Mesendoderm (in vitro differentiated cells): ENCODE results near the gene HEXIM1. TPM values are rescaled to one million over a fixed set of nuclear protein-coding genes. Genes with fewer than 3 reads are reported as not detected.

Experiments used
- DNase-seq: peaks from one replicate; pipeline ENCODE4 v3.0.0; 2013
- H2AK5ac ChIP-seq: 2 replicates; pipeline ENCODE4 v1.6.1; 2013; ENCODE audit warnings: low read length, inconsistent platforms
- H2BK120ac ChIP-seq: 2 replicates; pipeline ENCODE4 v1.6.1; 2013; ENCODE audit warnings: low read depth, mild to moderate bottlenecking, low read length, moderate library complexity, mixed read lengths
- H2BK15ac ChIP-seq: replicated peaks from 2 replicates; pipeline ENCODE4 v1.6.1; 2013; ENCODE audit warnings: low read depth, mild to moderate bottlenecking, moderate library complexity
- H2BK5ac ChIP-seq: 2 replicates; pipeline ENCODE4 v1.6.1; 2013; ENCODE audit warnings: low read length, inconsistent platforms
- H3K18ac ChIP-seq: 2 replicates; pipeline ENCODE4 v1.6.1; 2013; ENCODE audit warnings: mild to moderate bottlenecking, low read length, mixed read lengths
- H3K23ac ChIP-seq: one replicate; pipeline ENCODE4 v1.6.1; 2013; ENCODE audit warnings: low read length
- H3K27ac ChIP-seq: 2 replicates; pipeline ENCODE4 v1.5.1; 2013; ENCODE audit warnings: low read depth, mild to moderate bottlenecking, inconsistent platforms, low read length, moderate library complexity
- H3K27me3 ChIP-seq: 2 replicates; pipeline ENCODE4 v1.6.1; 2013; ENCODE audit warnings: low read length, control low read depth, mild to moderate bottlenecking, inconsistent platforms; ENCODE audit not compliant: insufficient read depth, poor library complexity
- H3K36me3 ChIP-seq: 2 replicates; pipeline ENCODE4 v1.6.1; 2013; ENCODE audit warnings: low read length, inconsistent platforms; ENCODE audit not compliant: control insufficient read depth, insufficient read depth
- H3K4ac ChIP-seq: one replicate; pipeline ENCODE4 v1.6.1; 2013; ENCODE audit warnings: low read depth, mild to moderate bottlenecking, low read length, moderate library complexity
- H3K4me1 ChIP-seq: 2 replicates; pipeline ENCODE4 v1.6.1; 2013; ENCODE audit warnings: low read depth, low read length, inconsistent platforms; ENCODE audit not compliant: control insufficient read depth
- H3K4me2 ChIP-seq: 2 replicates; pipeline ENCODE4 v1.6.1; 2013; ENCODE audit warnings: low read length
- H3K4me3 ChIP-seq: 2 replicates; pipeline ENCODE4 v1.5.1; 2013; ENCODE audit warnings: mild to moderate bottlenecking, low read length
- H3K56ac ChIP-seq: one replicate; pipeline ENCODE4 v1.6.1; 2013; ENCODE audit warnings: low read length
- H3K79me1 ChIP-seq: 2 replicates; pipeline ENCODE4 v1.6.1; 2013; ENCODE audit warnings: low read length, inconsistent platforms
- H3K79me2 ChIP-seq: 2 replicates; pipeline ENCODE4 v1.6.1; 2013; ENCODE audit warnings: mild to moderate bottlenecking, low read length; ENCODE audit not compliant: control insufficient read depth, insufficient read depth
- H3K9ac ChIP-seq: 2 replicates; pipeline ENCODE4 v1.6.1; 2013; ENCODE audit warnings: low read length, inconsistent platforms
- H4K5ac ChIP-seq: one replicate; pipeline ENCODE4 v1.6.1; 2013; ENCODE audit warnings: low read length
- H4K8ac ChIP-seq: one replicate; pipeline ENCODE4 v1.6.1; 2013; ENCODE audit warnings: low read depth, mild to moderate bottlenecking, control low read depth, low read length, moderate library complexity
- WGBS: extraction: QIAGEN DNeasy Blood & Tissue Kit; methylation state at CpG from one replicate; pipeline ENCODE4 v1.1.7; 2013; ENCODE audit warnings: low lambda C conversion rate, missing lambda C conversion rate; ENCODE audit not compliant: insufficient coverage; ENCODE audit errors: extremely low coverage; 5-methylcytosine and 5-hydroxymethylcytosine counted together
- polyA plus RNA-seq, 2 experiments: library from polyadenylated mRNA; stranded (reverse); fragments of 200-250 nt; gene quantifications; one replicate each; pipeline ENCODE4 v1.2.3, GENCODE V29; 2013

The HEXIM1 gene
- polyA plus RNA-seq (2013, experiment 1 of 2) = 20.9 TPM
- 20.6 TPM for polyA plus RNA-seq (2013, experiment 2 of 2)

GRCh38 chr17:45148183-45149036 is at the start of gene HEXIM1:
Gene HEXIM1 (plus strand): TSS chr17:45148475. CDS start chr17:45149191, 716 bp downstream.
- Histone ChIP-seq H2AK5ac (no peak within 1 kb of the TSS), H3K9ac (peak within 1 kb of the TSS; percentile 94), H3K18ac (peak within 1 kb of the TSS; percentile 77), H3K27me3 (no peaks in the 10 kb centered on the region), H2BK15ac (no peak within 1 kb of the TSS), H2BK5ac (peak within 1 kb of the TSS; percentile 77), H3K27ac (peak within 1 kb of the TSS; percentile 94), H3K79me2 (peaks cover 16% of the 10 kb centered on the region), H4K8ac (no peak within 1 kb of the TSS), H3K56ac (peak within 1 kb of the TSS; percentile 96), H3K23ac (peak within 1 kb of the TSS; percentile 26), H4K5ac (no peak within 1 kb of the TSS), H3K36me3 (no peaks in the 10 kb centered on the region), H3K4me3 (peak within 1 kb of the TSS; percentile 91), H2BK120ac (no peak within 1 kb of the TSS), H3K4me2 (peak within 1 kb of the TSS; percentile 73), H3K4ac (peak within 1 kb of the TSS; percentile 8), H3K4me1 (peaks cover 4% of the 10 kb centered on the region), H3K79me1 (peaks cover 6% of the 10 kb centered on the region)
- no CpG with 5 or more reads among the region's 58 CpGs for WGBS
- peak; percentile 100 for DNase-seq

- peak; percentile 92 for DNase-seq
- no peak overlapping the region for H3K4me3 ChIP-seq
- H2BK5ac ChIP-seq = no peak overlapping the region
- H4K5ac ChIP-seq = no peak overlapping the region
- H3K23ac ChIP-seq = no peak overlapping the region
- no peaks in the 10 kb centered on the region for H3K4me1 ChIP-seq
- no peak overlapping the region for H2BK120ac ChIP-seq
- H3K56ac ChIP-seq = no peak overlapping the region
- no peak overlapping the region for H2AK5ac ChIP-seq
- H4K8ac ChIP-seq = no peak overlapping the region
- no peak overlapping the region for H3K4me2 ChIP-seq
- no peaks in the 10 kb centered on the region for H3K79me2 ChIP-seq
- no CpG with 5 or more reads among the region's 9 CpGs for WGBS
- H3K27me3 ChIP-seq = no peaks in the 10 kb centered on the region
- peaks cover 27% of the 10 kb centered on the region for H3K36me3 ChIP-seq
- H3K4ac ChIP-seq = no peak overlapping the region
- H3K79me1 ChIP-seq = no peaks in the 10 kb centered on the region
- H2BK15ac ChIP-seq = no peak overlapping the region
- no peak overlapping the region for H3K27ac ChIP-seq
- no peak overlapping the region for H3K18ac ChIP-seq
- H3K9ac ChIP-seq = no peak overlapping the region
Measured at GRCh38 chr17:45098869-45099616, 49.2 kb upstream of the HEXIM1 start.

- Histone ChIP-seq H2BK5ac (no peak overlapping the region), H3K4me3 (no peak overlapping the region), H3K4ac (no peak overlapping the region), H4K8ac (no peak overlapping the region), H3K27me3 (no peaks in the 10 kb centered on the region), H3K36me3 (peaks cover 35% of the 10 kb centered on the region), H3K79me2 (no peaks in the 10 kb centered on the region), H2AK5ac (no peak overlapping the region), H3K23ac (no peak overlapping the region), H4K5ac (no peak overlapping the region), H3K27ac (no peak overlapping the region), H3K4me2 (no peak overlapping the region), H3K79me1 (no peaks in the 10 kb centered on the region), H2BK15ac (no peak overlapping the region), H3K4me1 (no peaks in the 10 kb centered on the region), H3K9ac (no peak overlapping the region), H3K56ac (no peak overlapping the region), H3K18ac (no peak overlapping the region), H2BK120ac (no peak overlapping the region)
- WGBS = no CpG with 5 or more reads among the region's 9 CpGs
- DNase-seq = no peak
Measured at GRCh38 chr17:45101546-45101882, 46.8 kb upstream of the HEXIM1 start.

GRCh38 chr17:45101883-45102811 is 46.1 kb upstream of the HEXIM1 start:
- no peaks in the 10 kb centered on the region for H3K4me1 ChIP-seq
- no peak for DNase-seq
- whole genome bisulfite sequencing = no CpG with 5 or more reads among the region's 12 CpGs

GRCh38 chr17:45102856-45103255 is 45.4 kb upstream of the HEXIM1 start:
- no peak overlapping the region for H3K56ac ChIP-seq
- H2BK5ac ChIP-seq = no peak overlapping the region
- H2AK5ac ChIP-seq = no peak overlapping the region
- no peaks in the 10 kb centered on the region for H3K27me3 ChIP-seq
- DNase-seq = no peak
- no peak overlapping the region for H4K8ac ChIP-seq
- no peaks in the 10 kb centered on the region for H3K4me1 ChIP-seq
- H3K4me2 ChIP-seq = no peak overlapping the region
- H4K5ac ChIP-seq = no peak overlapping the region
- H3K4me3 ChIP-seq = no peak overlapping the region
- no CpG with 5 or more reads among the region's 9 CpGs for WGBS
- H3K27ac ChIP-seq = no peak overlapping the region
- H3K9ac ChIP-seq = no peak overlapping the region
- H3K79me2 ChIP-seq = no peaks in the 10 kb centered on the region
- H3K4ac ChIP-seq = no peak overlapping the region
- H2BK15ac ChIP-seq = no peak overlapping the region
- no peak overlapping the region for H2BK120ac ChIP-seq
- H3K18ac ChIP-seq = no peak overlapping the region
- H3K23ac ChIP-seq = no peak overlapping the region
- peaks cover 31% of the 10 kb centered on the region for H3K36me3 ChIP-seq
- no peaks in the 10 kb centered on the region for H3K79me1 ChIP-seq

More at GRCh38 chr17:45101883-45102811, 46.1 kb upstream of the HEXIM1 start:
- no peak overlapping the region for H4K5ac ChIP-seq
- H2AK5ac ChIP-seq = no peak overlapping the region
- no peak overlapping the region for H3K56ac ChIP-seq
- H4K8ac ChIP-seq = no peak overlapping the region
- no peak overlapping the region for H2BK15ac ChIP-seq
- H3K4me3 ChIP-seq = no peak overlapping the region
- H3K18ac ChIP-seq = no peak overlapping the region
- H3K27ac ChIP-seq = no peak overlapping the region
- no peak overlapping the region for H3K23ac ChIP-seq
- no peaks in the 10 kb centered on the region for H3K27me3 ChIP-seq
- no peak overlapping the region for H3K9ac ChIP-seq
- no peak overlapping the region for H3K4ac ChIP-seq
- no peaks in the 10 kb centered on the region for H3K79me1 ChIP-seq
- no peak overlapping the region for H3K4me2 ChIP-seq
- no peak overlapping the region for H2BK5ac ChIP-seq
- H3K79me2 ChIP-seq = no peaks in the 10 kb centered on the region
- no peak overlapping the region for H2BK120ac ChIP-seq
- peaks cover 33% of the 10 kb centered on the region for H3K36me3 ChIP-seq
